HEK293 (cell line): ENCODE results near the gene RNF34.

Experiments used
- CTCF ChIP-seq: fragments of 450-650 bp; formaldehyde crosslinking; IDR thresholded peaks from 2 replicates; pipeline ENCODE4 v1.5.1; 2016; ENCODE audit warnings: missing biosample characterization, missing genetic modification characterization
- RBAK ChIP-seq: fragments of 450-650 bp; formaldehyde crosslinking; IDR thresholded peaks from 2 replicates; pipeline ENCODE4 v1.5.1; 2016; ENCODE audit warnings: missing biosample characterization, missing genetic modification characterization
- SP2 ChIP-seq: fragments of 450-650 bp; formaldehyde crosslinking; IDR thresholded peaks from 2 replicates; pipeline ENCODE4 v1.5.1; 2016; ENCODE audit warnings: missing biosample characterization, missing genetic modification characterization
- YY1 ChIP-seq: fragments of 450-650 bp; formaldehyde crosslinking; IDR thresholded peaks from 2 replicates; pipeline ENCODE4 v1.5.1; 2018; ENCODE audit warnings: missing biosample characterization, missing genetic modification characterization
- ZBTB1 ChIP-seq: fragments of 450-650 bp; formaldehyde crosslinking; IDR thresholded peaks from 2 replicates; pipeline ENCODE4 v1.5.1; 2016; ENCODE audit warnings: missing biosample characterization, missing genetic modification characterization
- ZBTB10 ChIP-seq: fragments of 450-650 bp; formaldehyde crosslinking; IDR thresholded peaks from 2 replicates; pipeline ENCODE4 v1.5.1; 2016; ENCODE audit warnings: missing biosample characterization, missing genetic modification characterization
- ZBTB8A ChIP-seq: fragments of 450-650 bp; formaldehyde crosslinking; IDR thresholded peaks from 2 replicates; pipeline ENCODE4 v1.5.1; 2016; ENCODE audit warnings: missing biosample characterization, missing genetic modification characterization
- ZNF302 ChIP-seq: fragments of 450-650 bp; formaldehyde crosslinking; IDR thresholded peaks from 2 replicates; pipeline ENCODE4 v1.5.1; 2016; ENCODE audit warnings: missing biosample characterization, missing genetic modification characterization, low read depth
- ZNF660 ChIP-seq: fragments of 450-650 bp; IDR thresholded peaks from 2 replicates; pipeline ENCODE4 v1.5.1; 2018; ENCODE audit warnings: missing biosample characterization, mild to moderate bottlenecking, missing genetic modification characterization
- TF ChIP-seq, protein P1 (sequence below): fragments of 450-650 bp; formaldehyde crosslinking; IDR thresholded peaks from 2 replicates; pipeline ENCODE4 v1.5.1; 2016; ENCODE audit warnings: missing biosample characterization, missing genetic modification characterization

- TF ChIP-seq ZNF660 (tag by site-specific recombination) (no peak), SP2 (no peak), ZBTB1 (tag by site-specific recombination) (no peak), CTCF (tag by site-specific recombination) (no peak), YY1 (tag by site-specific recombination) (no peak), ZNF302 (no peak), RBAK (tag by site-specific recombination) (no peak), ZBTB10 (tag by site-specific recombination) (no peak), ZBTB8A (tag by site-specific recombination) (no peak)
- TF ChIP-seq, protein P1, sequence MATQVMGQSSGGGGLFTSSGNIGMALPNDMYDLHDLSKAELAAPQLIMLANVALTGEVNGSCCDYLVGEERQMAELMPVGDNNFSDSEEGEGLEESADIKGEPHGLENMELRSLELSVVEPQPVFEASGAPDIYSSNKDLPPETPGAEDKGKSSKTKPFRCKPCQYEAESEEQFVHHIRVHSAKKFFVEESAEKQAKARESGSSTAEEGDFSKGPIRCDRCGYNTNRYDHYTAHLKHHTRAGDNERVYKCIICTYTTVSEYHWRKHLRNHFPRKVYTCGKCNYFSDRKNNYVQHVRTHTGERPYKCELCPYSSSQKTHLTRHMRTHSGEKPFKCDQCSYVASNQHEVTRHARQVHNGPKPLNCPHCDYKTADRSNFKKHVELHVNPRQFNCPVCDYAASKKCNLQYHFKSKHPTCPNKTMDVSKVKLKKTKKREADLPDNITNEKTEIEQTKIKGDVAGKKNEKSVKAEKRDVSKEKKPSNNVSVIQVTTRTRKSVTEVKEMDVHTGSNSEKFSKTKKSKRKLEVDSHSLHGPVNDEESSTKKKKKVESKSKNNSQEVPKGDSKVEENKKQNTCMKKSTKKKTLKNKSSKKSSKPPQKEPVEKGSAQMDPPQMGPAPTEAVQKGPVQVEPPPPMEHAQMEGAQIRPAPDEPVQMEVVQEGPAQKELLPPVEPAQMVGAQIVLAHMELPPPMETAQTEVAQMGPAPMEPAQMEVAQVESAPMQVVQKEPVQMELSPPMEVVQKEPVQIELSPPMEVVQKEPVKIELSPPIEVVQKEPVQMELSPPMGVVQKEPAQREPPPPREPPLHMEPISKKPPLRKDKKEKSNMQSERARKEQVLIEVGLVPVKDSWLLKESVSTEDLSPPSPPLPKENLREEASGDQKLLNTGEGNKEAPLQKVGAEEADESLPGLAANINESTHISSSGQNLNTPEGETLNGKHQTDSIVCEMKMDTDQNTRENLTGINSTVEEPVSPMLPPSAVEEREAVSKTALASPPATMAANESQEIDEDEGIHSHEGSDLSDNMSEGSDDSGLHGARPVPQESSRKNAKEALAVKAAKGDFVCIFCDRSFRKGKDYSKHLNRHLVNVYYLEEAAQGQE, result no peak
These were observed 40.9 kb downstream of the RNF34 start for GRCh38 chr12:121440768-121441167.
